HG03342 (cell line): ENCODE measurements around the gene MMP11.
"Not testable (repeated sequence)": the region's sequence is repeated elsewhere in the genome, so short reads cannot be mapped to it uniquely, and the experiment has no call there.

Experiments
- ATAC-seq: cut with Tn5 transposase; IDR thresholded peaks from one replicate; pipeline ENCODE4 v1.9.1; 2021; ENCODE audit warnings: mild to moderate bottlenecking, moderate library complexity; ENCODE audit not compliant: unreplicated experiment

Gene MMP11, protein sequence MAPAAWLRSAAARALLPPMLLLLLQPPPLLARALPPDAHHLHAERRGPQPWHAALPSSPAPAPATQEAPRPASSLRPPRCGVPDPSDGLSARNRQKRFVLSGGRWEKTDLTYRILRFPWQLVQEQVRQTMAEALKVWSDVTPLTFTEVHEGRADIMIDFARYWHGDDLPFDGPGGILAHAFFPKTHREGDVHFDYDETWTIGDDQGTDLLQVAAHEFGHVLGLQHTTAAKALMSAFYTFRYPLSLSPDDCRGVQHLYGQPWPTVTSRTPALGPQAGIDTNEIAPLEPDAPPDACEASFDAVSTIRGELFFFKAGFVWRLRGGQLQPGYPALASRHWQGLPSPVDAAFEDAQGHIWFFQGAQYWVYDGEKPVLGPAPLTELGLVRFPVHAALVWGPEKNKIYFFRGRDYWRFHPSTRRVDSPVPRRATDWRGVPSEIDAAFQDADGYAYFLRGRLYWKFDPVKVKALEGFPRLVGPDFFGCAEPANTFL

DNA sequence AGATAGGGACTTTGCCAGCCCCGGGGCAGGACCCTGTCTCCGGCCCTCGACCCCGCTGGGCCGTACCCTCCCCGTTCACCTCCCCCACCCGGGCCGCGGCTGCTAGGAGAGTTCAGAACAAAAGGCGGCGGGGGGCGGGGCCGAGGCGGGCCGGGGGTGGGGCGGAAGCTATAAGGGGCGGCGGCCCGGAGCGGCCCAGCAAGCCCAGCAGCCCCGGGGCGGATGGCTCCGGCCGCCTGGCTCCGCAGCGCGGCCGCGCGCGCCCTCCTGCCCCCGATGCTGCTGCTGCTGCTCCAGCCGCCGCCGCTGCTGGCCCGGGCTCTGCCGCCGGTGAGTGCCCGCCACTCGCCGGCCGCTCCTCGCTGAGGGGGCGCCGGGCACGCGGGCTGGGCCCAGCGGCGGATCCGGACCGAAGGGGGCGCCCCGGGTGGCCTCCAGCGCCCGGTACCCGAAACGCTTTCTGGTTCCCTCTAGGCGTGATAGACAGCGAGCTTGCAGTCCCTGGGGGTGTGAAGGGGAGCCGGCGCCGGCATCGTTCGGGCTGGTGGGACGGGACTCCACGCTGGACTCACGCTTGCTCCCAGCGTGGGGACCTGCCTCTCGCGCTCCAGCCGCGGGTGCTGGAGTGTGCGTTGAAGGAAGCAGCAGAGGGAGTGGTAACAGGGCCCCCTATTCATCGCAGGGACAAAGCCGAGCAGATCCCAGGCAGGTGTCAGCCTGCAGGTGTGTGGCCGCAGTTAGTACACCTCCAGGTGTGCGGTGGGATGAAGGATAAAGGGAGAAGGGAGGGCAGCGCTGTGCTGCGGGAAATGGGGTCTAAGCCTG lies at the start of gene MMP11:
MMP11 (plus strand) TSS at position 201 of the 825 bp plus-strand sequence; CDS start at position 223, 22 bp downstream.
- ATAC-seq, result no peak

DNA sequence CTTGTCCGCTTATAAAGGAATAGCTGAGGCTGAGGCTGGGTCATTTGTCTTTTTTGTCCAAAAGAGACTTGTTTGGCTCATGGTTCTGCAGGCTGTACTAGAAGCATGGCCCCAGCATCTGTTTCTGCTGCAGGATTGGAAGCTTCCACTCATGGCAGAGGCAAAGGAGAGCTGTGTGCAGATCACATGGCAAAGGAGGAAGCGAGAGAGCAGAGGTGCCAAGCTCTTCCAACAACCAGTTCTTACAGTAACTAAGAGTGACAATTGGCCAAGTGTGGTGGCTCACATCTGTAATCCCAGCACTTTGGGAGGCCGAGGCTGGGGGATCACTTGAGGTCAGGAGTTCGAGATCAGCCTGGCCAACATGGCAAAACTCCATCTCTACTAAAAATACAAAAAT lies 44.5 kb upstream of the MMP11 start:
- not testable (repeated sequence) for ATAC-seq

DNA sequence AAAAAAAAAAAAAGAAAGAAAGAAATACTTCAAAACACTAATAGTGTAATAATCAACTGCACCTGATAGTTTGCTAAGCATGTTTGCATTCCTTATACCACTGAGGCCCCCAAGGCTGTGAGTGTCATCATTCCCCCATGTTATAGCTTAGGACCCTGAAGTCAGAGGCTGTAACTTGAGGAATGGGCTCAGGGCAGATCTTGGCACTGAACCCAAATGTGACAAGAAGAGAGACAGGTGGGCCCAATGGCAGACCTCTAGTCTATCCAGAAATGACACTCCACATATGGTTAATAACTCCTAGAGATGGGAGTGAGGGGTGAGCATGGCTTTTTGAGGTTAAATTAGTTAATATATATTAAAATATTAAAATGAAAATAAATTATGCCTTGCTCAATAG lies 35.0 kb upstream of the MMP11 start:
- ATAC-seq, result no peak

DNA sequence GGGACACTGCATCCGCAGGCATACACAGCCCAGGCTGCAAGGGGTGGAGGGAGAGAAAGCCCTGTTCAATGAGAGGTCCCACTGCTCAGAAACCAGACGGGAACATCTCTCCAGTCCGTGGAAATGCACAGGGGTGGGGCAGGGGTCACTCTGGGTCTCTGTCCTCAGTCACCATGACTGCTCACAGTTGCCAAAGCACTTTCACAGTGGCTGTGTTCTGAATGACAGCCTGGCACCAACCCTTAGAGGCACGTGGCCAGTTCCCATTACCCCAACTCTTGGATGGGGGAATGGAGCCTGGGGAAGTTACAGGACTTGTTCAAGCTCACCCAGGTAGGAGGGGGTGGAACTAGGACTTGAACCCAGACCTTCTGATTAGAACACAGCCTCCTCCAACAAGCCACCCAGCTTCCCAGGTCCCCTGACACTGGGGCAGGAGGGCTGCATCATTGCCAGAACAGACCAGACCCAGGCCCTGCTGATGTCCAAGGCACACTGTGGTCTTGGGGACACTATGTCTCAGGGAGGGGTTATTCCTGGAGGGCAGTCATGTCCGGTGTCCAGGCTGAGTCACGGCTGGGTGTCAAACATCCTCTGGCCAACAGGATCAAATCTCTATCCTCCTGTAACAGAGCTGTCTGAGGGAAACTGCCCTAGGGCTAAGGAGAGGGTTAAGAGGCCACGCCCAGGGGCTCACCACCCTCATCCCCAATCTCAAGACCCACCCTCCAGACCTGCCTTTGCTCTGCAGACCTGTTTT lies 30.0 kb upstream of the MMP11 start:
- no peak for ATAC-seq

DNA sequence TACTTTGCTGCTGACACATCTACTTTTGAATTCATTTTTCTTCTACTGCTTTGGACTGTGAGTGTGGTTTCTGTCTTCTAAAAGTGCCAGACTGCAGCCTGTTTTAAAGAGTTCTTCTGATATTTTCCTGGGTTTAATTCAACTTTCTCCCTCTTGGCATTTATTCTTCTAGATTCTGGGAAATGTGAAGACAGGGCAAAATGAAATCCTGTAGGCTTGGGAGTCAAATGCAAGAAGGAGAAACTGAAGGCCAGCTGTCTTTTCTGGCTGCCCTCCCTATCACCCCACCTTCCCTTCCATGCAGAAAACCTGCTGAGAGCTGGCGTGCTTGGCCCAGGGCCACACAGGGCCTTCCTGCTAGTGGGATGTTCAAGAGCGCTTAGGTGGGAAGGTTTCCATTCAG lies 29.3 kb upstream of the MMP11 start:
- ATAC-seq, result no peak

DNA sequence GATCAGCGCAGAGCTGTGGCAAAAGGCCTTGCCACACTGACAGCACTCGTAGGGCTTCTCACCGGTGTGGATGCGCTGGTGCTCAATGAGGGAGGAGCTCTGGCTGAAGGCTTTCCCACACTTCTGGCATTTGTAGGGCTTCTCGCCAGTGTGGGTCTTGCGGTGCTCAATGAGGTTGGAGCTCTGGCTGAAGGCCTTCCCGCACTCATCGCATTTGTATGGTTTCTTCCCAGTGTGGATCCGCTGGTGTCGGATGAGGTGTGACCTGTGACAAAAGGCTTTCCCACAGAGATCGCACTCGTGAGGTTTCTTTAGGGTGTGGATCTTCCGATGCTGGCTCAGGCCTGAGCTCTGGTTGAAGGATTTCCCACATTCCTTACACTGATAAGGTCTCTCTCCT lies 28.6 kb upstream of the MMP11 start:
- ATAC-seq, result no peak

DNA sequence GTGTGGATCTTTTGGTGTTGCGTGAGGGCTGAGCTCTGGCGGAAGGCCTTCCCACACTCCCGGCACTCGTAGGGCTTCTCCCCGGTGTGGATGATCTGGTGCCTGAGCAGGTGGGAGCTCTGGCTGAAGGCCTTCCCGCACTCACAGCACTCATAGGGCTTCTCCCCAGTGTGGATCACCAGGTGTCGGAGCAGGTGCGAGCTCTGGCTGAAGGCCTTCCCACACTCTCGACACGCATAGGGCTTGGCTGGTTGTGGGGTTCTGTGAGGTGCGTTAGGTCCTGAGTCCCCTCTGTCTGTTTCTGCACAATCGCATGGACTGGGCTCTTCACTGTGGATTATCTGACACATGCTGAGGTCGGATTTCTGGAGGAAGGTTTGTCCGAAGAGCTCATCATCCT lies 28.2 kb upstream of the MMP11 start:
- ATAC-seq, result no peak

DNA sequence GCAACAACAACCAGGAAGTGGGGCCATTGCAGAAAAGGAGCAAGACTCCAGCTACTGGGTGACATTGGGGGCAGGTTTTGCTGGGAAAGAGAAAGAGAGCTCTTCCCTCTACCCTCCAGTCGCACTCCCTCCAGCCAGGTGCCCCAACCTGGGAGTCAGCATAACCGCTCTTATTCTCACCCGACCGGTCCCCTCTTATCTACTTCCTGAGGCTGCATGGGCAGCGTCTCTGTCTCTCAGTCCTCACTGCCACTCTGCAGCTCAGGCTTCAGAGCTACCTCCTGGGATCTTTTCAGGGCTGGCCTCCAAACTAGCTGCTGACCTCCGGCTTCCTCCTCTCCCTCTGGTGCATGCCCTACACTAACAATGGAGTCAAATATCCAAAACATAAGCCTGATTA lies 26.9 kb upstream of the MMP11 start:
- no peak for ATAC-seq

DNA sequence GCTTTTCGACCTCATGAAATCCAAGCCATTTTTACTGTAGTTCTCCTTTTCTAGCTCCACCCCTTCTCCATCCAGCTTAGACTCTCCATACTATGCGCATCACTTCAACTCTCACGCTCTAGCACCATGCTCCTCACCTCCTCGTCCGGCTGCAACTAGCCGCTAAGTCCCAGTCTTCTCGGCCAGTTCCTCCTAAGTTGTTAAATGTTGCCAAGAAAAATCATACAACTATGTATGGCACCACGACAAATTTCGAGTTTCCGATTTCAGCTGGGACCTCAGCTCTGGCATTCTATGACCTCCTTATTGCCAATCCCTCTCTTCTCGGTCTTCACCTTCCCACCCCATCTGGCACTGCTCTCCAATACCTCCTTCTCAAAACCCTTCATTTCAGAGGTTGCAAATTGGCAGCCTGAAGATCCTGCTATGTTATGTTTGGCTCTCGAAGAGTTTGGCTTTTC lies 22.8 kb upstream of the MMP11 start:
- ATAC-seq, result no peak

DNA sequence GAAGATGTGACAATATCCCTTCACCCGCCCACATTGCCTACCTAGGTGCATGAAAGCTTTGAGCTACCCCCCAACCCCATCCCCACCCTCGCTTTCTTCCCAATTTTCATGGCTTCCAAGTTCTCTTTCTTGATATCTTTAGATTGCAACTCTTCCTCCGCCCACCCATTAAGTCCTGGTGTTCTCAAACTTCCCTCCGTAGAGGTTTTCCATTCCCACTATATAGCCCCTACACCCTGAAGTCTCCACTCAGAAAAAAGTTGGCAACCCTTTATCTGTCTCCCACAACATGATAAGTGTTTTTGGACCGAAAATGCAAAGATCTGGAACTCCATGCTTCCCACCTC lies 22.3 kb upstream of the MMP11 start:
- ATAC-seq, result no peak

DNA sequence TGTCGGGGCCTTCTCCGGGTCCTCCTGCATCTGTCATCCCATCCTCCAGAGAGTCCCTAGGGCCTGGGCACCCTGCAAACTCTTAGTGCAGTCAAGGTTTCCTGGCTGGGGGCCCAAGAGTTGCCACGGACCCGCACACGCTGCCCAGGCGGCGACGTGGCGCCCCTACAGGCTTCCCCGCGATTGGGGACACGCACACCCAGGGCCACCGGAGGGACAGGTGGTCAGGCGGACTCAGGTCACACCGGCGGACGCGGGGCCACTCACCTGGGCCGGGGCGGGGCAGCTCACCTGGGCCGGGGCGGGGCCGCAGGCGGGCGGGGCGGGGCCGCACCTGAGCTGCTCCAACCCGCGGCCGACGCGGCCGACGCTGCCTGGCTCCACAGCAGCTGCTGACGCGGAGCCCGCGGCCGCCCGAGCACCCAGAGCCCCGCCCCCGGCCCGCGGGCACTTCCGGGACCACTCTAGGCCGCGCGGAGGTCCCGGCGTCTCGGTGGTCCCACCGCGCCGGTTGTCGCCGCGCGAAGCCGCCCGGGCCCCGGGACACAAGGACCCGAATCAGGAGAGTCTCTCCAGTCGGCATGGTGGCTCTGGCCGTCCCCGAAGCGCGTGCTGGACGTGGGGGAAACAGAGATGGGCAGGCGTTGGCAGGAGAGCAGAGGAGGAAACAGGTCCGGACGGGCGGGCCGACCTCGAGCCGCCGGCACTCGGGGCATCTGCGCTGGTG lies 21.8 kb upstream of the MMP11 start, which contains the start of gene ZNF70:
ZNF70 (minus strand) TSS at position 399 of the 727 bp plus-strand sequence. CDS start 5,972 bp downstream, outside the sequence.
- no peak for ATAC-seq

DNA sequence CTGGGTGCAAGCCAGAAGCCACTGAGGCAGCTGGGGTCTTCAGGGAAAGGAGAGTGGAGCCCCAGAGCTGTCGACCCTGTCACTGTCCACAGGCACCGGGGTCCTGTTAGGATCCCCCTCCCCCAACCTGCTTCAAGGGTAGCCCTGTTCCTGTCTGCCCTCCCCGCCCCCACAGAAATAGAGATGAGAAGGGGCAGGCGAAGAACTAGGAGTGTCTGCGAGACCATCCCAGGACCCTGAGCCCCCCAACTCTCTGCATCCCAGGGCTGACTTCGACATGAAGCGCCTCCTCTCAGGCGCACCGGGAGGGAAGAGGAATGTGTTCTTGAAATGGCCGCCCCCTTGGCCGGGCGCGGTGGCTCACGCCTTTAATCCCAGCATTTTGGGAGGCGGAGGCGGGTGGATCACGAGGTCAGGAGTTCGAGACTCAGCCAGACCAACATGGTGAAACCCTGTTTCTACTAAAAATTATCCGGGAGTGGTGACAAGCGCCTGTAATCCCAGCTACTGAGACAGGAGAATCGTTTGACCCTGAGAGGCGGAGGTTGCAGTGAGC lies 21.1 kb upstream of the MMP11 start:
- no peak for ATAC-seq

DNA sequence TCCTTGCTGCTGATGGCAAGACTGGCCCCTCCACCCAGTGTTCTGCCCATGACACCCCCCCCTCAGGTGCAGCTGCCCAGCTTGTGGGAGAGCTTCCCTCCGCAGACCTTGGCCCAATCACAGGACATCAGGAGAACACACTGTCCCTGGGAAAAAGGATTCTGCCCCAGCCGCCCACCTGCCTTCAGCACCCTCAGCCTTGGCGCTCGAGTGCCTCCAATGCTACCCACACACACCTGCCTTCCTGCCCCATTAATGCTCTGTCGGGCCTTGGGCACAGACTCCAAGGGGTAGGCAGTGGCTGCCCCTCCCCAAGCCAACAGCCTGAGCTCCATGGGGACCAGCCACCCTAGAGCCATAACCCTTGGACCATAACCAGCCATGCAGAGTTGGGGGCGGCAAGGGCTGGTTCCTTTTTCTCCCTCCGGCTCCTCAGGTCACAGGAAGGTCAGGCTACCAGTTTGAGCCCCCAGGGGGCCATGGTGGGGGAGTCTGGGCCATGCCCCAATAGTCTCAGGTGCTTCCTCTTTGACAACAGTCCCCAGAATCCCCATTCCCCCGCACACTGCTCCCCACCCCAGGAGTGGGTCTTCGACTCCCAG lies 20.5 kb upstream of the MMP11 start:
- ATAC-seq, result peak; percentile 37

DNA sequence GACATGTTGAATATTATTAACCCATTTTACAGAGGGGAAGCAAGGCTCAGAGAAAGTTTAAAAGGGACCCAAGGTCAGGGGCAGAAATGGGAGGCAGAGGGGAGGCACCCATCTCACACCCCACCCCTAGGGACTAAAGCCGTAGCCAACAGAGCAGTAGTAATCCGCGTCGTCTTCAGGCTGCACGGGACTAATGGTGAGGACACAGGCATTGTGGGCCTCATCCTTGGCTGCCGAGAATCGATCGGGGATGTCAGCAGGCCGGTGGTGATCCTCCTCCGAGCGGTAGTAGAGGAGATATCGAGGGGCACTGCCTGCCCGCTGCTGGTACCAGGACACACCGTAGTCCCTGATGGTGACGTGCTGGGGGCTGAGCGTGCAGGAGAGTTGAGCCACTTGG lies 19.9 kb upstream of the MMP11 start:
- ATAC-seq, result peak; percentile 29

DNA sequence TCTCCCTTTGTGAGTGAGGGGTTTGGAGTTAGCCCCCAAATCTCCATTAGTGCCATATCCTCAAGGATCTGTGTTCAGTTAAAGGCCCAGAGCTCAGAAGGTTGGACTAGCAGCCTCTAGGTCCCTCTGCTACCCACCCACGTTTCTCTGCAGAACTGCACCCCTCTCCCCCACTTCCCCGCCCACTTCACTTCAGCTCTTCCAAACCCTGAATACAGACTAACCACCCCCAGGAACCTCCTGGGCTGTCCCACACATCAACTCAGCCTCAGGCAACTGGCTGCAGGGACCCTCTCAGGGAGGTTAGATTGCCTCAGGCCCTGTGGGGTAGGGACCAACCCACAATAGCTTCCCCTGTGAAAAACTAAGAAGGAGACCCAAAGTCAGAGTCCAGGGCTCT lies 19.3 kb upstream of the MMP11 start:
- no peak for ATAC-seq

DNA sequence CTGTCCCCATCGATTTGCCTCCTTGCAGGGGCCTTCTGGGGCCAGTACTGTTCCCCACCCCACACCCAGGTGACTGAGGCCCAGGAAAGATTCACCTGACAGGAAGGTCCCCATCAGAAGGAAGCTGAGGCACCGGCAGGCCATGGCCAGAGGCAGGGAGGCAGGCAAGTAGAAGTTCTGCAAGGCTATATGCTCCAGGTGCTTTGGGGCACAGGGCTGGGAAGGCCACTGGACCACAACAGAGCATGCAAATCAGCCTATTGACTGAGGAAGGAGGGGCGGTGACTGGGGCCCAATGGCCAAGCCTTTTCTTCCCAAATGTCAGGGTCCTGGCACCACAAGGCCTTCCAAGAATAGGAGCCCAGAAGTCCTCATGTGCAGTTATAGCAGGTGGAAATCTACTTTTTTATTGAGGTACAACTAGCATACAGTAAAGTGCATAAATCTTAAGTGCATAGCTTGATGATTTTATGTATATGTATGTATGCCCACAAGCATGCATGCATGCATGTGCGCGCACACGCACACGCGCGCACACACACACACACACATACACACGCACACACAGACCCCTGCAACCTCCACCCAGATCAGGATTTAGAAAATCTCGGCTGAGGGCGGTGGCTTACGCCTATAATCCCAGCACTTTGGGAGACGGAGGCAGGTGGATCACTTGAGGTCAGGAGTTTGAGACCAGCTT lies 18.3 kb upstream of the MMP11 start, which contains the start of gene VPREB3:
VPREB3 (minus strand) TSS at position 206 of the 700 bp plus-strand sequence; CDS start at position 144, 62 bp downstream.
- ATAC-seq, result no peak

DNA sequence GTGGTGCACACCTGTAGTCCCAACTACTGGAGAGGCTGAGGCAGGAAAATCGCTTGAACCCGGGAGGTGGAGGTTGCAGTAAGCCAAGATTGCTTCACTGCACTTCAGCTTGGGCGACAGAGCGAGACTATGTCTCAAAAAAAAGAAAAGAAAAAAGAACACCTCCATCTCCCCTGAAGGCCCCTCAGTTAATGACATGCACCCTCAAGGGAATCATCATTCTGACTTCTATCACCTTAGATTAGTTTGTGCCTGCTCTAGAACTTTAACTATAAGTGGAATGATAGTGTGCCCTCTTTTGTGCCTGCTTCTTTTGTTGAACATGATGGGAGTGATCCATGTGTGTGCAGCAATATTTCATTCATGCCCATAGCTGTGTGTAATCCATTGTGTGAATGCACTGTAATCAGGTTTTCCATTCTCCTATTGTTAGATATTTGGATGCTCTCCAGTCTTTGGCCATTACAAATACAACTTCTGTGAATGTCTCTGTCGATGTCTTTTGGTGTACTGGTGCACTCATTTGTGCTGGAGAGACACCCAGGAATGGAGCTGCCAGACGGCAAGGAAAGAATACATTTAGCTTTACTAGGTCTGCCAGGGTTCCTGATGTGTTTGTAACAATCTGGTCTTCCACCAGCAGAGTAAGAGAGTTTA lies 17.5 kb upstream of the MMP11 start:
- no peak for ATAC-seq

DNA sequence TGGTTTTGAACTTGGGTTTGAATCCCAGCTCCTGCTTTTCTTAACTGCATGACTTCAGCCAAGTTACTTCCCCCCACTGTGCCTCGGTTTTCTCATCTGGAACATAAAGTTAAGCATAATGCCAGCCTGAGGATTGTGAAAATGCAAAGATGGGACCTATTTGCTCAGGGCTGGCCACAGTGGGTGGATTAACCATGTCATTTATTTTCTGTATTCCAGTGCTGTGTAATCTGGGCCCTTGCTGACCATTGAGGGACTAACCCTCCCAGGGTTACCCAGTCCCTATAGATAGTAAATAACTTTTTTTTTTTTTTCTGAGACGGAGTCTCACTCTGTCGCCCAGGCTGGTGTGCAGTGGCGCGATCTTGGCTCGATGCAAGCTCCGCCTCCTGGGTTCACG lies 16.9 kb upstream of the MMP11 start:
- ATAC-seq, result no peak
